Mononuclear cell (primary cell): ENCODE data around the gene NEGR1. TPM values are rescaled to one million over a fixed set of nuclear protein-coding genes. Genes with fewer than 3 reads are reported as not detected.

ENCODE experiments used
- H3K27me3 ChIP-seq: 2 replicates; pipeline ENCODE4 v1.6.0; 2011; ENCODE audit warnings: low read length, control low read depth; ENCODE audit not compliant: insufficient read depth
- H3K4me1 ChIP-seq: 2 replicates; pipeline ENCODE4 v1.5.1; 2011; ENCODE audit warnings: mild to moderate bottlenecking, low read length, control low read depth; ENCODE audit not compliant: insufficient read depth
- H3K4me3 ChIP-seq: 2 replicates; pipeline ENCODE4 v1.5.1; 2011; ENCODE audit warnings: mild to moderate bottlenecking, low read length, moderate library complexity
- H3K9me3 ChIP-seq: 2 replicates; pipeline ENCODE4 v1.5.1; 2011; ENCODE audit warnings: low read depth, mild to moderate bottlenecking, control low read depth, low read length
- total RNA-seq: library from RNA; depleted of rRNA; stranded (reverse); fragments of >200 nt; gene quantifications from one replicate; pipeline ENCODE4 v1.2.3, GENCODE V29; 2012

NEGR1 gene
- total RNA-seq, 1 donor, result 0.31 TPM

- Histone ChIP-seq H3K4me3 (no peak overlapping the region), H3K4me1 (no peaks in the 10 kb centered on the region), H3K27me3 (no peaks in the 10 kb centered on the region), H3K9me3 (no peaks in the 10 kb centered on the region)
Measured at GRCh38 chr1:71511505-71511904, 770.8 kb downstream of the NEGR1 start.

GRCh38 chr1:71510725-71511124 lies 771.6 kb downstream of the NEGR1 start:
- Histone ChIP-seq H3K27me3 (no peaks in the 10 kb centered on the region), H3K4me3 (no peak overlapping the region), H3K9me3 (no peaks in the 10 kb centered on the region), H3K4me1 (no peaks in the 10 kb centered on the region)

GRCh38 chr1:71509051-71509595 lies 773.2 kb downstream of the NEGR1 start:
- Histone ChIP-seq H3K4me1 (no peaks in the 10 kb centered on the region), H3K4me3 (no peak overlapping the region), H3K27me3 (no peaks in the 10 kb centered on the region), H3K9me3 (no peaks in the 10 kb centered on the region)

GRCh38 chr1:71502006-71502405 lies 780.3 kb downstream of the NEGR1 start:
- Histone ChIP-seq H3K4me3 (no peak overlapping the region), H3K27me3 (no peaks in the 10 kb centered on the region), H3K4me1 (no peaks in the 10 kb centered on the region), H3K9me3 (no peaks in the 10 kb centered on the region)

- H3K4me1 ChIP-seq, result no peaks in the 10 kb centered on the region
- H3K9me3 ChIP-seq, result no peaks in the 10 kb centered on the region
Measured at GRCh38 chr1:71498542-71498941, 783.8 kb downstream of the NEGR1 start.

GRCh38 chr1:71494163-71494562 lies 788.2 kb downstream of the NEGR1 start:
- Histone ChIP-seq H3K9me3 (no peaks in the 10 kb centered on the region), H3K27me3 (no peaks in the 10 kb centered on the region), H3K4me3 (no peak overlapping the region), H3K4me1 (no peaks in the 10 kb centered on the region)

More at GRCh38 chr1:71498542-71498941, 783.8 kb downstream of the NEGR1 start:
- no peak overlapping the region for H3K4me3 ChIP-seq
- H3K27me3 ChIP-seq, result no peaks in the 10 kb centered on the region

GRCh38 chr1:71492298-71493041 lies 789.9 kb downstream of the NEGR1 start:
- Histone ChIP-seq H3K27me3 (no peaks in the 10 kb centered on the region), H3K4me1 (no peaks in the 10 kb centered on the region), H3K9me3 (no peaks in the 10 kb centered on the region), H3K4me3 (no peak overlapping the region)

- Histone ChIP-seq H3K27me3 (no peaks in the 10 kb centered on the region), H3K9me3 (no peaks in the 10 kb centered on the region), H3K4me1 (no peaks in the 10 kb centered on the region), H3K4me3 (no peak overlapping the region)
Measured at GRCh38 chr1:71490432-71490831, 791.9 kb downstream of the NEGR1 start.

GRCh38 chr1:71488555-71489252 lies 793.6 kb downstream of the NEGR1 start:
- Histone ChIP-seq H3K4me3 (no peak overlapping the region), H3K9me3 (no peaks in the 10 kb centered on the region), H3K27me3 (no peaks in the 10 kb centered on the region), H3K4me1 (no peaks in the 10 kb centered on the region)

- Histone ChIP-seq H3K4me1 (no peaks in the 10 kb centered on the region), H3K9me3 (no peaks in the 10 kb centered on the region), H3K4me3 (no peak overlapping the region), H3K27me3 (no peaks in the 10 kb centered on the region)
Measured at GRCh38 chr1:71473331-71473730, 809.0 kb downstream of the NEGR1 start.

- Histone ChIP-seq H3K4me1 (no peaks in the 10 kb centered on the region), H3K4me3 (no peak overlapping the region)
Measured at GRCh38 chr1:71465093-71465492, 817.2 kb downstream of the NEGR1 start.

GRCh38 chr1:71464016-71464415 lies 818.3 kb downstream of the NEGR1 start:
- H3K4me1 ChIP-seq, result no peaks in the 10 kb centered on the region
- H3K27me3 ChIP-seq, result no peaks in the 10 kb centered on the region
- no peak overlapping the region for H3K4me3 ChIP-seq
- H3K9me3 ChIP-seq, result no peaks in the 10 kb centered on the region

More at GRCh38 chr1:71465093-71465492, 817.2 kb downstream of the NEGR1 start:
- Histone ChIP-seq H3K27me3 (no peaks in the 10 kb centered on the region), H3K9me3 (no peaks in the 10 kb centered on the region)

GRCh38 chr1:71463144-71463543 lies 819.2 kb downstream of the NEGR1 start:
- Histone ChIP-seq H3K4me1 (no peaks in the 10 kb centered on the region), H3K27me3 (no peaks in the 10 kb centered on the region), H3K9me3 (no peaks in the 10 kb centered on the region), H3K4me3 (no peak overlapping the region)

- Histone ChIP-seq H3K9me3 (no peaks in the 10 kb centered on the region), H3K27me3 (no peaks in the 10 kb centered on the region), H3K4me1 (no peaks in the 10 kb centered on the region), H3K4me3 (no peak overlapping the region)
Measured at GRCh38 chr1:71462247-71462646, 820.1 kb downstream of the NEGR1 start.

- no peak overlapping the region for H3K4me3 ChIP-seq
- H3K4me1 ChIP-seq, result no peaks in the 10 kb centered on the region
- no peaks in the 10 kb centered on the region for H3K27me3 ChIP-seq
- no peaks in the 10 kb centered on the region for H3K9me3 ChIP-seq
Measured at GRCh38 chr1:71461416-71461815, 820.9 kb downstream of the NEGR1 start.
